DLD1 (cell line): ENCODE results near the gene PHB1.
"Not testable (repeated sequence)": the region's sequence is repeated elsewhere in the genome, so short reads cannot be mapped to it uniquely, and the experiment has no call there.

Experiments
- in situ Hi-C: cut with HindIII; loops from 2 replicates; pipeline ENCODE4 v1.10.0; 2017; ENCODE audit warnings: low sequenced_read_pairs

The PHB1 gene

DNA sequence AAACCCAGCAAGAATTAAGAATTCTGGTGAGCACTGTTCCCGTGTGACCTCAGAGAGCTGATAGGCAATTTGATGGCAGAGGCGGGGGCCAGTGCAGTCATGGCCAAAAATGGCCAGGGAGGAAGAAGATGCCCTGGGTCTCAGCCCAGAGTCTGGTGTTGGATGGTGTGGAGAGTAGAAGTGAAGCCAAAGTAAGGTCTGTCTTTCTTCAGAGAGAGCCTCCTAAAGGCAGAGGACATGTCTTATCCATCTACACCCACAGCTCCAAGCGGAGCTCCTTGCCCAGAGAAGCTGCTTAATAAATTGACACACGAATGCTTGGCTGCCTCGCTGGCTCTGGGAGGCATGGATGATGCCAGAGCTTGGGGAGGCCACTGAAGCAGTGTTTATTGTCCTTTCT lies 32.9 kb downstream of the PHB1 start:
- in situ Hi-C loops = no loop called here

- in situ Hi-C loops = no loop called here
These were observed 33.6 kb downstream of the PHB1 start for GRCh38 chr17:49381033-49381432.

DNA sequence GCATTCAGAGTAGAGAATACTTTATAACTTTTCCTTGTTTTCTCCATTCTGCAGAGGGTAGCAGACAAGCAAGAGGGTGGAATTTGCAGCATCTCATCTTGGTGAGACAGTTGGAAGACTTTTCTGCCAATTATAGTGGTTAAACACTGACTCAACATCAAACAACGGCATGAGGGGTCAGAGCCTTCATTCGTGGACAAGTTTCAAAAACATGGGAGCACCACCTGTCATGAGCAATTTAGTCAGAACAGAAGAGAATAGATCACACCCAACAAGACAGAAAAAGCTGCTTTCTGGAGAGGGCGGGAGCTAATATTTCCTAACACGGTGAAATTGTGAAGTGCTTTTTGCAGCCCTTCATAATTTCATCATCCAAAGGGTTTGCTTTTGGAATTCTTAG lies 34.8 kb downstream of the PHB1 start:
- in situ Hi-C loops = no loop called here

DNA sequence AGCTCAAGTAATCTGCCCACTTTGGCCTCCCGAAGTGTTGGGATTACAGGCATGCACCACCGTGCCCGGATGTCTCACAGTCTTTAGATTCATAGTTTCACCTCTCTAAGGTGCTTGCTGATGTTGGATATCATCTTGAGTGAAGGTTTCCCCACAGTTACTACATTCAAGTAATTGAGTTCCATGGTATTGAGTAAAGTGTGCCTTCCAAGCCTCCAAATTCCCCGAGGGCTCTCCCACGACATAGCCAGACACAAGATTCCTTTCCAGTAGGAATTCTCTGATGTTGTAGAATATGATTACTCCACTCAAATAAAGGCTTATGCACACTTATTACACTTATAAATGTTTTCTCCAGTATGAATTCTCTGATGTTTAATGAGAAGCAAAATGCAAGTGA lies 36.4 kb downstream of the PHB1 start:
- in situ Hi-C loops = no loop called here

GRCh38 chr17:49375544-49375943 lies 39.1 kb downstream of the PHB1 start:
- in situ Hi-C loops = no loop called here

DNA sequence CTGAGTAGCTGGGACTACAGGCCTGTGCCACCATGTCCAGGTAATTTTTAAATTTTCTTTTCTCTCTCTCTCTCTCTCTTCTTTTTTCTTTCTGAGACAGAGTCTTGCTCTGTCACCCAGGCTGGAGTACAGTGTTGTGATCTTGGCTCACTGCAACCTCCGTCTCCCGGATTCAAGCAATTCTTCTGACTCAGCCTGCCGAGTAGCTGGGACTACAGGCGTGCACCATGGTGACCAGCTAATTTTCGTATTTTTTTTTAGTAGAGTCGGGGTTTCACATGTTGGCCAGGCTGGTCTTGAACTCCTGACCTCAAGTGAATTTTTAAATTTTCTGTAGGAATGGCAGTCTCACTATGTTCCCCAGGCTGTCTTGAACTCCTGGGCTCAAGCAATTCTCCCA lies 41.6 kb downstream of the PHB1 start:
- in situ Hi-C loops = no loop called here

GRCh38 chr17:49372425-49372824 lies 42.3 kb downstream of the PHB1 start:
- in situ Hi-C loops = no loop called here

DNA sequence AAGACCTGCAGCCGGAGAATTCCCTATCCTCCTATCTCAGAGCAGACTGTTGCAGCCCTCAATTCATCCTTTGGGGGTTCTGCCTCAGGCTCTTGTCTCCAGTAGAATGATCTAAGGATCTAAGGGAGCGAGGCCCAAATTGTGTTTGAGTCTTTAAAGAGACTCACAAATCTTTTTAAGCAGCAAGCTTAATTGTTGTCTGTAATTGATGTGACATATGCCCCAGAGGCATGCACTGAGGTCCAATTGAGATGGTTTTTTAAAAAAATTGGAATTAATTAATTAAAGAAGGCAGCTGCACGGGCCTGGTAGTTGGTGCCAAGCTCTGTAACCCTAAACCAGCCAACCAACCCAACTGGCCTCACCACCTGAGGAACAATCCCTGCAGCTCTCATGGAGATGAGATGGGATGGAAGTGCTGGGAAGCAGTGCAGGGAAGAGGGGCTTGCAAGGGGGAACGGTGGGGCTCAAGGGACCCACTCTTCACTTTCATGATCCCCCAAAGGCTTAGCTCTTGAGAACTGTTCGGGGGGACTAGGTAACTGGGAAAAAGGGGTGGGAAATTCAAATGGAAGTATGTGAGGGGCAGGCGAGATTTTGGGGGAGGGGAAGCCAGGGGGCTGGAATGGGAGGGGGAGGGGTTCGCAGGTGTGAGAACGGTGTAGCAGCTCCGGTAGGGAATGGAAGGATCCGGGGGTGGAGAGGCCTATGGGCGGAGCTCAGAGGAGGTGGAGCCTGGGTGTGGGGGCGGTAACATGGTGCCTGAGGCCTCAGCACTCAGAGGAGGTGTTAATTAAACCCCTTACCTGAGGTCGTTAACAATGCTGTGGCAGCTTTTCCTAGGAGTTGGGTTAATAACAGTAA lies 43.5 kb downstream of the PHB1 start:
- in situ Hi-C loops = no loop called here

GRCh38 chr17:49369760-49370159 lies 44.9 kb downstream of the PHB1 start:
- in situ Hi-C loops = no loop called here

DNA sequence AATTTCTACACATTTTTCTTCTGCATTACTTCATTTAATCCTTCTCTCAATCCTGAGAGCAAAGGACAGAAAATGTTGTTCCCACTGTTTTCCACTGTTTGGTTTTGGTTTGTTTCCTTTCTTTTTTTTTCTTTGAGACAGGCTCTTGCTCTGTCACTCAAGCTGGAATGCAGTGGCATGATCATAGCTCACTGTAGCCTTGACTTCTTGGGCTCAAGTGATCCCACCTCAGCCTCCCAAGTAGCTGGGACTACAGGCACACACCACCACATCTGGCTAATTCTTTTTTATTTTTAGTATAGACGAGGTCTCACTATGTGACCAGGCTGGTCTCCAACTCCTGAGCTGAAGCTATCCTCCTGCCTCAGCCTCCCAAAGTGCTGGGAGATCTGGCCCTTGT lies 45.6 kb downstream of the PHB1 start:
- in situ Hi-C loops = no loop called here

DNA sequence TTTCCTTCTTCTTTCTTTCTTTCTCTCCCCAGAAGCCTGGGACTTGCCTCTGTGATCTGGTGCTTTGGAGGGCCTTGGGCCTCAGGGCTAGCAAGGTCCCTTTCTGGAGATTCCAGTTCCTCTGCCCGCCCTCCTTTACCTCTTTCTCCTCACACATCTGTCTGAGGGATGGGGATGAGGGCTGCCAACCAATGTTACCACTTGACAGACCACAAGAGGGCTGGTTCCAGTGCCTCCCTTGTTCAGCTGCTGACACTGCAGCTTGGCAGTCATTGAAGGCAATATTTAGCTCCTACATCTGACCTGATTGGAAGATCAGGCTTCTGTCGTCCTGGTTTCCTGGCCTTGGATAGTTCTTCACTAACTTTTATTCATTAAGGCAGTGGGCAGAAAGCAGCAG lies 49.0 kb downstream of the PHB1 start:
- in situ Hi-C loops = no loop called here

GRCh38 chr17:49365126-49365525 lies 49.6 kb downstream of the PHB1 start:
- in situ Hi-C loops = not testable (repeated sequence)

DNA sequence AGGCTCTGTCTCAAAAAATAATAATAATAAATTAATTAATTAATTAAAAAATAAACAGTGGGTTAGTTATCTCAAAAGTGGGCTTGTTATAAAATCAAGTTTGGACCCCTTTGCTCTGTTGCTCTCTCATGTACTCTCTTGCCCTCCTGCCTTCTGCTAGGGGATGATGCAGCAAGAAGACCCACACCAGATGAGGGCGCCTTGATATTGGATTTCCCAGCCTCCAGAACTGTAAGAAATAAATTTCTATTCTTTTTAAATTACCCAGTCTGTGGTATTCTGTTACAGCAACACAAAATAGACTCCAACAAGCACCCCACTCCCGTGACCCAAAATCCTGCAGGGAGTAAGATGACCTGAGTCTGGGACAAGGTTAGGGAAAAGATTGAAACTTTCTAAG lies 50.6 kb downstream of the PHB1 start:
- in situ Hi-C loops = no loop called here

DNA sequence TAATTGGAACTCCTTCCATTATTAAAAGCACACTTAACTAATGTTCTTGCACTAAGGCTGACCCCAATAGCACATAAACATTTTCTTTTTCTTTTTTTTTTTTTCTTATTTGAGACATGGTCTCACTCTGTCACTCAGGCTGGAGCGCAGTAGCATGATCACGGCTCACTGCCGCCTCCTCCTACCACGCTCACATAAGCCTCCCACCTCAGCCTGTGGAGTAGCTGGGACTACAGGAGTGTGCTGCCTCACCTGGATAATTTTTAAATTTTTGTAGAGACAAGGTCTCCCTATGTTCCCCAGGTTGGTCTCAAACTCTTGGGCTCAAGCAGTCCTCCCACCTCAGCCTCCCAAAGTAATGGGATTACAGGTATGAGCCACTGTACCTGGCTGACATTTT lies 51.4 kb downstream of the PHB1 start:
- in situ Hi-C loops = no loop called here

GRCh38 chr17:49362723-49363117 lies 52.0 kb downstream of the PHB1 start:
- in situ Hi-C loops = no loop called here

GRCh38 chr17:49361902-49362722 lies 52.6 kb downstream of the PHB1 start, which contains the start of gene ZNF652:
TSS of gene ZNF652 (minus strand) at chr17:49362250. CDS start at chr17:49317725, 44,525 bp downstream.
- in situ Hi-C loops = no loop called here

GRCh38 chr17:49361129-49361901 lies 53.4 kb downstream of the PHB1 start:
- in situ Hi-C loops = no loop called here

- in situ Hi-C loops = no loop called here
These were observed 53.9 kb downstream of the PHB1 start for GRCh38 chr17:49360796-49361128.

DNA sequence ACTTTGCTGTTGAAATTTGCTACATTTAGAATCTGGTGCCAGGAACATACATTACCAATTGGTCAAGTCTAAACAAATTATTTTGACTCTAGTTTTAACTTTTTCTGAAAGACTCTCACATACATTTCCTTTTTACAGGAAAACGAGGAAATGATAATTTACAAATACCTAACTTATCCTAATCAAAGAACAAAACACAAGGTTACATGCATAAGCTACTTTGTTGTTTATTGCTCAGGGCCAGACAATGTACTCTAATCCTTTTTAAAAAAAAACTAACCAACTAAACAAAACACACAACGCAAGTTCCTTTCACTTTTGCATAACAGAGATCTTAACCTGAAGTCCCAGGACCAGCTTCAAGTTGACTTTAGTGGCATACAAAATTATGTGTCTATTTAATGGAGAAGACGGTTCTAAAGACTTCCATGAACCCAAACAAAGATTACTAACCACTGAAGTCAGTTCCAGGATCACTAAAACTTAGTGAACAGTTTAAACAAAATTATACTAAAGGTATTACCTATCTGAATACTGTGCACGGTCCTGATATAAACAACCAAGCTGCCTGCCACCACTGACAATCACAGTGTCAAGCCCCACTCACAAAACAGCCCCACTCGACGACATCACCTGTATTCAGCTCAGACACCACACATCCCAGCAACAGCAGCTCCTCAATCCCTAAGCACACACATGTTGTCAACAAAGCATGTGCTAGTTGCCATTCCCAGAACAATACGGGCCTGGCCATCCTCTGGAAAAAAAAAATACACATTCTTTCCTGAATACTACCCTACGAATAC lies 54.5 kb downstream of the PHB1 start:
- in situ Hi-C loops = no loop called here

DNA sequence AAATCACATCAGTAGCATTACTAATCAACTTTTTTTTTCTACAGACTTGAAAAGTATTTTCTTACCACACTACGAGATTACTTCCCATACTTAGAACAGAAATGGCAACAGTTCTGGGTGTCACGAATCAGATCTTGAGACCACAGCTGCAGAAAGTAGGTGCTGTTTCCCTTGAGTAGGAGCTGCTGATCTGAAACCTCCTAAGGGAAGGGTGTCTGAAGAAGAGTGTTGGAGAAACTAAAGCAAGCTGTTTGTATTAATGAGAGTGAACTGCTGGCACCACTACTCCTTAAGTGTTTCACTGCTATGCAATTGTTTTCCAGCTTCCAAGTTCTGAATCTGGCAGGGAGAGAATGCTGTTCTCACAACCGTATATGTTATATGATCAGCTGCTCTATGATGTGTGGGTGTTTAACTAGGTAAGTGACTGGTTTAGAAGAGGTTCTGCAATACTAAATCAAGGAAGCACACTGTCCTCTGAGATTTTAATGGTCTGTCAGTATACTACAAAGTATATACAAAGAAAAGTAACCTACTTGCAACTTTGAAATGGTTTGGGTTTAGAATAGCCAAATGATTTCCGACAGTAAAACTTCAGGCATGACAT lies 55.9 kb downstream of the PHB1 start:
- in situ Hi-C loops = no loop called here
